Mucosa of rectum (tissue), 2 donors: Measurements from ENCODE around the gene KCNIP4.

Source experiments
- H3K27ac ChIP-seq, 2 donors: one replicate each; pipeline ENCODE4 v1.7.0; 2013; ENCODE audit warnings: inconsistent platforms in 2 of 2, low read depth in 2 of 2, low read length in 2 of 2
- H3K27me3 ChIP-seq, 2 donors: one replicate each; pipeline ENCODE4 v1.7.0; 2013; ENCODE audit warnings: low read length in 2 of 2; ENCODE audit not compliant: control insufficient read depth in 2 of 2, insufficient read depth in 2 of 2
- H3K36me3 ChIP-seq, 2 donors: one replicate each; pipeline ENCODE4 v1.7.0; 2013; ENCODE audit warnings: low read length in 2 of 2; ENCODE audit not compliant: control insufficient read depth in 2 of 2, insufficient read depth in 2 of 2
- H3K4me1 ChIP-seq, 2 donors: one replicate each; pipeline ENCODE4 v1.7.0; 2013; ENCODE audit warnings: low read length in 2 of 2, mild to moderate bottlenecking in 1 of 2; ENCODE audit not compliant: control insufficient read depth in 2 of 2, insufficient read depth in 2 of 2
- H3K4me3 ChIP-seq, 2 donors: one replicate each; pipeline ENCODE4 v1.7.0; 2013; ENCODE audit warnings: low read length in 2 of 2
- H3K9ac ChIP-seq, 2 donors: one replicate each; pipeline ENCODE4 v1.7.0; 2013; ENCODE audit warnings: low read length in 2 of 2, low read depth in 1 of 2, mild to moderate bottlenecking in 1 of 2
- H3K9me3 ChIP-seq, 2 donors: one replicate each; pipeline ENCODE4 v1.7.0; 2013; ENCODE audit warnings: low read length in 2 of 2; ENCODE audit not compliant: control insufficient read depth in 2 of 2
- donor health status: healthy.
- donor health status: Normal muscosa, but diverticular disease.

KCNIP4 gene

GRCh38 chr4:21819086-21819485 lies 129.5 kb downstream of the KCNIP4 start:
- Histone ChIP-seq H3K9ac (no peak overlapping the region), H3K27ac (no peak overlapping the region), H3K27me3 (no peaks in the 10 kb centered on the region), H3K4me3 (no peak overlapping the region), H3K4me1 (no peaks in the 10 kb centered on the region), H3K9me3 (no peaks in the 10 kb centered on the region), H3K36me3 (no peaks in the 10 kb centered on the region)

- no peaks in the 10 kb centered on the region for H3K36me3 ChIP-seq
- H3K9ac ChIP-seq = no peak overlapping the region
- no peaks in the 10 kb centered on the region for H3K27me3 ChIP-seq
- no peak overlapping the region for H3K4me3 ChIP-seq
- no peaks in the 10 kb centered on the region for H3K9me3 ChIP-seq
- no peaks in the 10 kb centered on the region for H3K4me1 ChIP-seq
- H3K27ac ChIP-seq = no peak overlapping the region
Observed at GRCh38 chr4:21815651-21816377, 132.8 kb downstream of the KCNIP4 start.

GRCh38 chr4:21811565-21811964 lies 137.0 kb downstream of the KCNIP4 start:
- Histone ChIP-seq H3K9me3 (no peaks in the 10 kb centered on the region), H3K9ac (no peak overlapping the region), H3K27me3 (no peaks in the 10 kb centered on the region), H3K4me1 (no peaks in the 10 kb centered on the region), H3K27ac (no peak overlapping the region), H3K36me3 (no peaks in the 10 kb centered on the region), H3K4me3 (no peak overlapping the region)

GRCh38 chr4:21806991-21807390 lies 141.6 kb downstream of the KCNIP4 start:
- Histone ChIP-seq H3K9me3 (no peaks in the 10 kb centered on the region), H3K9ac (no peak overlapping the region), H3K27ac (no peak overlapping the region), H3K4me1 (no peaks in the 10 kb centered on the region), H3K4me3 (no peak overlapping the region), H3K36me3 (no peaks in the 10 kb centered on the region), H3K27me3 (no peaks in the 10 kb centered on the region)

GRCh38 chr4:21802406-21802805 lies 146.2 kb downstream of the KCNIP4 start:
- H3K9ac ChIP-seq = no peak overlapping the region
- H3K4me1 ChIP-seq = no peaks in the 10 kb centered on the region
- no peaks in the 10 kb centered on the region for H3K27me3 ChIP-seq
- no peaks in the 10 kb centered on the region for H3K36me3 ChIP-seq
- no peak overlapping the region for H3K27ac ChIP-seq
- no peaks in the 10 kb centered on the region for H3K9me3 ChIP-seq
- H3K4me3 ChIP-seq = no peak overlapping the region

GRCh38 chr4:21801661-21802385 lies 146.7 kb downstream of the KCNIP4 start:
- Histone ChIP-seq H3K9me3 (no peaks in the 10 kb centered on the region), H3K4me3 (no peak overlapping the region), H3K27ac (no peak overlapping the region), H3K9ac (no peak overlapping the region), H3K36me3 (no peaks in the 10 kb centered on the region), H3K4me1 (no peaks in the 10 kb centered on the region), H3K27me3 (no peaks in the 10 kb centered on the region)

- H3K9ac ChIP-seq = no peak overlapping the region
- no peak overlapping the region for H3K27ac ChIP-seq
- no peaks in the 10 kb centered on the region for H3K9me3 ChIP-seq
- no peaks in the 10 kb centered on the region for H3K27me3 ChIP-seq
- no peak overlapping the region for H3K4me3 ChIP-seq
- H3K36me3 ChIP-seq = no peaks in the 10 kb centered on the region
- no peaks in the 10 kb centered on the region for H3K4me1 ChIP-seq
Observed at GRCh38 chr4:21795091-21795490, 153.5 kb downstream of the KCNIP4 start.

GRCh38 chr4:21792736-21793135 lies 155.8 kb downstream of the KCNIP4 start:
- Histone ChIP-seq H3K4me3 (no peak overlapping the region), H3K27me3 (no peaks in the 10 kb centered on the region), H3K4me1 (no peaks in the 10 kb centered on the region), H3K9me3 (no peaks in the 10 kb centered on the region), H3K9ac (no peak overlapping the region), H3K27ac (no peak overlapping the region), H3K36me3 (no peaks in the 10 kb centered on the region)

- Histone ChIP-seq H3K36me3 (no peaks in the 10 kb centered on the region), H3K9me3 (no peaks in the 10 kb centered on the region), H3K9ac (no peak overlapping the region), H3K27me3 (no peaks in the 10 kb centered on the region), H3K4me1 (no peaks in the 10 kb centered on the region), H3K27ac (no peak overlapping the region), H3K4me3 (no peak overlapping the region)
Observed at GRCh38 chr4:21790438-21791029, 158.0 kb downstream of the KCNIP4 start.

GRCh38 chr4:21780148-21780547 lies 168.4 kb downstream of the KCNIP4 start:
- Histone ChIP-seq H3K4me3 (no peak overlapping the region), H3K27me3 (no peaks in the 10 kb centered on the region), H3K4me1 (no peaks in the 10 kb centered on the region), H3K9ac (no peak overlapping the region), H3K36me3 (no peaks in the 10 kb centered on the region), H3K9me3 (no peaks in the 10 kb centered on the region), H3K27ac (no peak overlapping the region)
